ENCODE results near the gene PHACTR2.

The PHACTR2 gene

GRCh38 chr6:143688681-143689080 is 10.9 kb downstream of the PHACTR2 start:
- peak overlapping the region in 1 of 3 experiments; percentile 44 for H3K4me3 Mint-ChIP-seq
- peaks cover 14% of the 10 kb centered on the region for H3K36me3 Mint-ChIP-seq (ENCODE audit: low read depth)
- peaks cover 6% of the 10 kb centered on the region for H3K9me3 Mint-ChIP-seq
- H3K4me1 Mint-ChIP-seq: peaks cover 45% of the 10 kb centered on the region
- H3K27me3 Mint-ChIP-seq (ENCODE audit: low read depth): peaks cover 4% of the 10 kb centered on the region
- no peak for TF ChIP-seq CTCF (IDR thresholded peaks at IDR 0.05; ENCODE audit: unreplicated experiment in 3 of 3)
- H3K27ac Mint-ChIP-seq: peak overlapping the region; percentile 50 to 94 (median 72)

- Mint-ChIP-seq H3K4me1 (peaks cover 51% of the 10 kb centered on the region), H3K27ac (peak overlapping the region in 2 of 3 experiments; percentile 29 to 34), H3K27me3 (ENCODE audit: low read depth) (peaks cover 4% of the 10 kb centered on the region), H3K4me3 (no peak overlapping the region), H3K9me3 (no peaks in the 10 kb centered on the region), H3K36me3 (ENCODE audit: low read depth) (peaks cover 6% of the 10 kb centered on the region)
- TF ChIP-seq CTCF (IDR thresholded peaks at IDR 0.05; ENCODE audit: unreplicated experiment in 3 of 3): no peak
These were observed 12.1 kb downstream of the PHACTR2 start for GRCh38 chr6:143689852-143690251.

GRCh38 chr6:143691155-143691554 is 13.4 kb downstream of the PHACTR2 start:
- H3K27ac Mint-ChIP-seq: peak overlapping the region; percentile 20 to 85 (median 29)
- TF ChIP-seq CTCF (IDR thresholded peaks at IDR 0.05; ENCODE audit: unreplicated experiment in 3 of 3): no peak
- peaks cover 6% of the 10 kb centered on the region for H3K36me3 Mint-ChIP-seq (ENCODE audit: low read depth)
- H3K9me3 Mint-ChIP-seq: no peaks in the 10 kb centered on the region
- H3K4me3 Mint-ChIP-seq: no peak overlapping the region
- H3K27me3 Mint-ChIP-seq (ENCODE audit: low read depth): peaks cover 4% of the 10 kb centered on the region
- H3K4me1 Mint-ChIP-seq: peaks cover 62% of the 10 kb centered on the region

- no peak for TF ChIP-seq CTCF (IDR thresholded peaks at IDR 0.05; ENCODE audit: unreplicated experiment in 3 of 3)
- Mint-ChIP-seq H3K27me3 (ENCODE audit: low read depth) (peaks cover 4% of the 10 kb centered on the region), H3K36me3 (ENCODE audit: low read depth) (peaks cover 6% of the 10 kb centered on the region), H3K9me3 (no peaks in the 10 kb centered on the region), H3K4me3 (no peak overlapping the region), H3K27ac (peak overlapping the region; percentile 20 to 85 (median 58)), H3K4me1 (peaks cover 71% of the 10 kb centered on the region)
These were observed 14.3 kb downstream of the PHACTR2 start for GRCh38 chr6:143691900-143692636.

GRCh38 chr6:143692696-143693095 is 14.9 kb downstream of the PHACTR2 start:
- H3K27me3 Mint-ChIP-seq (ENCODE audit: low read depth): peaks cover 4% of the 10 kb centered on the region

More at GRCh38 chr6:143692696-143693095, 14.9 kb downstream of the PHACTR2 start:
- peak overlapping the region; percentile 20 to 85 (median 58) for H3K27ac Mint-ChIP-seq
- peaks cover 70% of the 10 kb centered on the region for H3K4me1 Mint-ChIP-seq
- peaks cover 6% of the 10 kb centered on the region for H3K36me3 Mint-ChIP-seq (ENCODE audit: low read depth)
- no peak for TF ChIP-seq CTCF (IDR thresholded peaks at IDR 0.05; ENCODE audit: unreplicated experiment in 3 of 3)
- no peaks in the 10 kb centered on the region for H3K9me3 Mint-ChIP-seq
- no peak overlapping the region for H3K4me3 Mint-ChIP-seq

Measured in nephron (organoid).